ENCODE data around the gene NEK3. TPM values are rescaled to one million over a fixed set of nuclear protein-coding genes. Genes with fewer than 3 reads are reported as not detected.

Gene NEK3, protein sequence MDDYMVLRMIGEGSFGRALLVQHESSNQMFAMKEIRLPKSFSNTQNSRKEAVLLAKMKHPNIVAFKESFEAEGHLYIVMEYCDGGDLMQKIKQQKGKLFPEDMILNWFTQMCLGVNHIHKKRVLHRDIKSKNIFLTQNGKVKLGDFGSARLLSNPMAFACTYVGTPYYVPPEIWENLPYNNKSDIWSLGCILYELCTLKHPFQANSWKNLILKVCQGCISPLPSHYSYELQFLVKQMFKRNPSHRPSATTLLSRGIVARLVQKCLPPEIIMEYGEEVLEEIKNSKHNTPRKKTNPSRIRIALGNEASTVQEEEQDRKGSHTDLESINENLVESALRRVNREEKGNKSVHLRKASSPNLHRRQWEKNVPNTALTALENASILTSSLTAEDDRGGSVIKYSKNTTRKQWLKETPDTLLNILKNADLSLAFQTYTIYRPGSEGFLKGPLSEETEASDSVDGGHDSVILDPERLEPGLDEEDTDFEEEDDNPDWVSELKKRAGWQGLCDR
- total RNA-seq = 5.1 and 6.1 TPM in 2 replicates

DNA sequence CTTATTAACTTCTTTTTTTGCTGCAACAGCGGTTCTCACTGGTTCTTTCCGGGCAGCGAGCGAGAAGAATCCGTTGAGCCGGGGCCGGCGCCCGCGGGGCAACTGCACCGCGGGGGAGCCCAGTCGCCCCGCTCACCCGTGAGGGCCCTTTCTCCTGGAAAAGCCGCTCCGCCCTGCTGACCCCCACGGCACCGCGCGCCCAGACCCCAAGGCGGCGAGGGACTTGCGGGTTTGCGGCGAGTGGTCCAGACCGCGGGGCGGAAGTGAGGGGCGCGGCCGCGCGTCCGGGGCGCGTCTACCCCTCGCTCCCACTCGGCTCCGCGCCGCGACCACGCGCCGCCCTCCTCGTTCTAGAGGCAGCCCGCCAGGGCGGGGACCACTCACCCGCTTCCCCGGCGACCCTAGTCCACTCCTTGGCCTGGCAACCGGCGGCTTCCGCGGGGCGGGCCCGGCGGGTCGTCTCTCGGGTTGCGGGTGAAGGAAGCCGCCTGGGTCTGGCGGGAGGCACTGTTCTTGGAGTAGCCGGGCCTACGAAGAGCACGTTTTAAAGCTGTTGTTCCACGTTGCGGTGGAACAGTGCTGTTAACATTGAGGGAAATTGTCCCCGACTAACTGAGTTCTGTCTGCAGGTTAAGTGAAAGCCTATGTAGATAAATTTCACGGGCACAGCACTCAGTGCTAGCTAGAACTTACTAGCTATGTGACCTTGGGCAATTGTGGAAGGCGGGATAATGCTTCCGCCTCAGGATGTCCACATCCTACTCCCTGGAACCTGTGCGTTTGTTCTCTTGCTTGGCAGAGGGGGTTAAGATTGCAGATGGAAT lies at the start of gene NEK3:
Gene NEK3 (minus strand): TSS at position 439 of the 824 bp plus-strand sequence. CDS start 3,406 bp downstream, outside the sequence.

GRCh38 chr13:52128714-52129700 lies 30.4 kb downstream of the NEK3 start, which contains the start of gene NEK5:
NEK5 (minus strand) TSS chr13:52129073; CDS start chr13:52127482, 1,591 bp downstream.

Other genes starting within 250 kb of the NEK3 start
- gene ATP7B, start 148.1 kb downstream of the NEK3 start, total RNA-seq = 2.3 and 2.5 TPM in 2 replicates
- 25.3 and 26.6 TPM in 2 replicates for gene ALG11, start 147.2 kb downstream of the NEK3 start, total RNA-seq
- gene UTP14C, start 134.9 kb downstream of the NEK3 start, total RNA-seq = 11.2 and 11.8 TPM in 2 replicates
- gene NEK5, start 30.5 kb downstream of the NEK3 start, total RNA-seq = 0.06 TPM in 1 of 2 replicates, not detected in the other
- gene THSD1, start 246.6 kb upstream of the NEK3 start, total RNA-seq = 6.7 and 8.1 TPM in 2 replicates